PC-9 (cell line): ENCODE data around the gene LRMDA. TPM values are rescaled to one million over a fixed set of nuclear protein-coding genes. Genes with fewer than 3 reads are reported as not detected.

Experiments
- BruUV-seq: library from RNA; stranded (reverse); fragments of 400-500 nt; replicated peaks from 2 replicates; lab custom pipeline; 2021; lab: Mats Ljungman, UMichigan
- CTCF ChIA-PET: fragments of 300-600 bp; sonication (Branson Sonifier 250); formaldehyde crosslinking; loops from one replicate; lab custom pipeline; 2022; ENCODE audit warnings: antibody characterized with exemption; lab: Charles Lee
- POLR2A ChIA-PET: fragments of 300-600 bp; sonication (Branson Sonifier 250); formaldehyde crosslinking; loops from one replicate; lab custom pipeline; 2022; ENCODE audit warnings: antibody characterized with exemption; ENCODE audit not compliant: unreplicated experiment; lab: Charles Lee
- DNase-seq, 2 experiments: peaks; one replicate each; pipeline versions ENCODE4 v3.0.0 to v3.0.0-alpha.2; 2015 to 2022; ENCODE audit warnings: mixed read lengths in 1 of 2
- H2AFZ ChIP-seq: fragments of 200-600 bp; sonication (generic); 2 replicates; pipeline ENCODE4 v1.8.1; 2017; ENCODE audit warnings: antibody characterized with exemption
- H3F3A ChIP-seq: fragments of 200-600 bp; sonication (generic); 2 replicates; pipeline ENCODE4 v1.8.1; 2017; ENCODE audit warnings: antibody characterized with exemption, mild to moderate bottlenecking, low read depth; ENCODE audit not compliant: insufficient read depth
- H3K27ac ChIP-seq: fragments of 200-600 bp; sonication (generic); 2 replicates; pipeline ENCODE4 v1.6.1; 2016; ENCODE audit warnings: mixed run types
- H3K27me3 ChIP-seq: fragments of 200-600 bp; sonication (generic); 2 replicates; pipeline ENCODE4 v1.6.1; 2016; ENCODE audit warnings: low read depth, mixed run types; ENCODE audit not compliant: insufficient read depth
- H3K36me3 ChIP-seq: fragments of 200-600 bp; sonication (generic); 2 replicates; pipeline ENCODE4 v1.6.1; 2016; ENCODE audit warnings: low read depth, mixed run types
- H3K4me1 ChIP-seq: fragments of 200-600 bp; sonication (generic); replicated peaks from 2 replicates; pipeline ENCODE4 v1.6.1; 2016; ENCODE audit warnings: mixed run types; ENCODE audit not compliant: insufficient read depth
- H3K4me2 ChIP-seq: fragments of 200-600 bp; sonication (generic); 2 replicates; pipeline ENCODE4 v1.6.1; 2017; ENCODE audit warnings: mixed run types
- H3K4me3 ChIP-seq: fragments of 200-600 bp; sonication (generic); 2 replicates; pipeline ENCODE4 v1.6.1; 2016; ENCODE audit warnings: mixed run types
- H3K79me2 ChIP-seq: fragments of 200-600 bp; sonication (generic); 2 replicates; pipeline ENCODE4 v1.6.1; 2017; ENCODE audit warnings: low read depth, mixed run types
- H3K9me2 ChIP-seq: fragments of 200-600 bp; sonication (generic); 2 replicates; pipeline ENCODE4 v1.8.1; 2017; ENCODE audit warnings: mild to moderate bottlenecking; ENCODE audit not compliant: insufficient read depth
- H3K9me3 ChIP-seq: fragments of 200-600 bp; sonication (generic); 2 replicates; pipeline ENCODE4 v1.8.1; 2016; ENCODE audit warnings: low read depth; ENCODE audit not compliant: insufficient read depth
- H4K20me1 ChIP-seq: fragments of 200-600 bp; sonication (generic); 2 replicates; pipeline ENCODE4 v1.8.1; 2017; ENCODE audit not compliant: insufficient read depth
- CTCF ChIP-seq: fragments of 200-600 bp; sonication (generic); conservative IDR thresholded peaks from 2 replicates; pipeline ENCODE4 v1.6.1; 2017; ENCODE audit warnings: mixed run types, antibody characterized with exemption, mild to moderate bottlenecking, moderate library complexity
- EZH2 ChIP-seq: fragments of 200-600 bp; sonication (generic); IDR thresholded peaks from 2 replicates; pipeline ENCODE4 v1.8.0; 2017; ENCODE audit warnings: antibody characterized with exemption, low read depth
- intact Hi-C: fragments of 100-400 bp; cut with micrococcal nuclease; formaldehyde crosslinking; loops from one replicate; pipeline ENCODE4 v1.10.0; 2022; ENCODE audit not compliant: unreplicated experiment
- total RNA-seq: library from RNA; stranded (reverse); gene quantifications from 2 replicates; pipeline ENCODE4 v1.2.3, GENCODE V29; 2021

The LRMDA gene
- total RNA-seq, 1 experiment from 2014 or later: not detected

DNA sequence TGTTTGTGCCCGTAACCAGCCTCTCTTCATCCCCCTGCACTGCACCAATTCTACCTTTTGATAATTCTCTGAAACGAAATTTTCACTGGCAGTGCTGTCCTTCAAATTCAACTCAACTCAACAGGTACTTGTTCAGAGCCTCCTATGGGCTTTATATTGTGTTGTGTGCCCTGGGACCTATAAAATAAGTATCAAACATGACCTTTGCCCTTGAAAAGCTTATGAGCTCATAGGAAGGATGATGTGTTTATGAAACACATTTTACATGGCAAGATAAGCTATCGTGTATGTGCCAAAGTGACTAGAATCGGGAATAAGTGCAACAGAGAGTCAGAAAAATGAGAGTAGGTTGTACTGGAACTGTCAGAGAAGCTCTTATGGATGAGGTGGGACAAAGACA lies 923.5 kb downstream of the LRMDA start:
- no peak overlapping the region for H3K4me2 ChIP-seq
- H3K4me3 ChIP-seq: no peak overlapping the region
- no peaks in the 10 kb centered on the region for H4K20me1 ChIP-seq
- H3K27me3 ChIP-seq: no peaks in the 10 kb centered on the region
- no TSS peak for BruUV-seq
- no peaks in the 10 kb centered on the region for H3K9me2 ChIP-seq
- POLR2A ChIA-PET: no interaction called here
- no peak for DNase-seq
- intact Hi-C loops: no loop called here
- H3K4me1 ChIP-seq: peaks cover 7% of the 10 kb centered on the region; the same call in 1 of the 2 replicates
- no peaks in the 10 kb centered on the region for H3K36me3 ChIP-seq
- H3F3A ChIP-seq: no peaks in the 10 kb centered on the region; the same call in 1 of the 2 replicates
- peaks cover 18% of the 10 kb centered on the region; the same call in 1 of the 2 replicates for H3K9me3 ChIP-seq
- CTCF ChIA-PET: no interaction called here
- H3K27ac ChIP-seq: no peak overlapping the region
- no peak overlapping the region for H2AFZ ChIP-seq
- H3K79me2 ChIP-seq: no peaks in the 10 kb centered on the region
- TF ChIP-seq EZH2 (no peak), CTCF (no peak)

DNA sequence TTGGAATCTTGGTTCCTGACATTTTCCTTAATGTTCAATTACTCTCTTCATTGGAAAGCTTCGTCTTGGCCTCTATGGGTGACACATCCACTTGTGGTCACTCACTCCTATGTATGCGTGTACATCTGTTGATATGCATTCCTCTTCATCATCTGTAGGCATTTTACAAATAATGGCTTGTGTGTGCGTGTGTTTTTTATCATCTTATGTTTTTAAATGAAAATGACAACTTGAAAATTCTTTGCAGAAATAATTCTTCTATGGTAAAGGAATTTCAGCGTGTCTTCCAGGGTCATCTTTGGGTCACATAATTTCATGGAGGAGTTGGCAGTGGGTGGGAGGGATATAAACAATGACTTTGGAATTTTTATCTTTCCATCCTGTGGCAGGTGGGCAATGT lies 925.1 kb downstream of the LRMDA start:
- H3F3A ChIP-seq: no peaks in the 10 kb centered on the region; the same call in 1 of the 2 replicates
- H3K4me3 ChIP-seq: no peak overlapping the region
- no TSS peak for BruUV-seq
- no peaks in the 10 kb centered on the region for H3K79me2 ChIP-seq
- CTCF ChIA-PET: no interaction called here
- H3K9me2 ChIP-seq: no peaks in the 10 kb centered on the region
- intact Hi-C loops: no loop called here
- H3K27ac ChIP-seq: no peak overlapping the region
- no peaks in the 10 kb centered on the region for H3K27me3 ChIP-seq
- no peak overlapping the region for H3K4me2 ChIP-seq
- POLR2A ChIA-PET: no interaction called here
- no peaks in the 10 kb centered on the region for H3K36me3 ChIP-seq
- H4K20me1 ChIP-seq: no peaks in the 10 kb centered on the region
- no peak overlapping the region for H2AFZ ChIP-seq
- peaks cover 7% of the 10 kb centered on the region; the same call in 1 of the 2 replicates for H3K4me1 ChIP-seq
- TF ChIP-seq EZH2 (no peak), CTCF (no peak)
- H3K9me3 ChIP-seq: peaks cover 16% of the 10 kb centered on the region; the same call in 1 of the 2 replicates
- no peak for DNase-seq

- H4K20me1 ChIP-seq: no peaks in the 10 kb centered on the region
- H3K27ac ChIP-seq: no peak overlapping the region
- no peak overlapping the region for H3K4me3 ChIP-seq
- 0 out of 2 replicates have a peak, but pooled peaks cover under 1% of the 10 kb centered on the region for H3K4me1 ChIP-seq
- DNase-seq: no peak
- H3K9me3 ChIP-seq: peaks cover 9% of the 10 kb centered on the region; the same call in 1 of the 2 replicates
- no peaks in the 10 kb centered on the region for H3K27me3 ChIP-seq
- POLR2A ChIA-PET: no interaction called here
- intact Hi-C loops: no loop called here
- no peaks in the 10 kb centered on the region for H3F3A ChIP-seq
- no peak overlapping the region for H3K4me2 ChIP-seq
- no peaks in the 10 kb centered on the region for H3K9me2 ChIP-seq
- no TSS peak for BruUV-seq
- TF ChIP-seq EZH2 (no peak), CTCF (no peak)
- H2AFZ ChIP-seq: no peak overlapping the region
- H3K36me3 ChIP-seq: no peaks in the 10 kb centered on the region
- H3K79me2 ChIP-seq: no peaks in the 10 kb centered on the region
- CTCF ChIA-PET: no interaction called here
Measured at GRCh38 chr10:76357726-76358415, 926.4 kb downstream of the LRMDA start.
